Stimulated activated naive CD8-positive, alpha-beta T cell treated with anti-CD3 and anti-CD28 coated beads, Interleukin-15, amount 100 ng/mL, for 72 hours (primary cell): Measurements from ENCODE around the gene CXCL1.
"Not testable (repeated sequence)": the region's sequence is repeated elsewhere in the genome, so short reads cannot be mapped to it uniquely, and the experiment has no call there.

Experiments used
- ATAC-seq: fragments of 150-1000 bp; cut with Tn5 transposase; 2 replicates; pipeline ENCODE4 v1.10.0; 2021; ENCODE audit warnings: mild to moderate bottlenecking, moderate library complexity
- DNase-seq, 2 donors: peaks; one replicate each; pipeline ENCODE4 v3.0.0; 2021 to 2022
- H3K27ac Mint-ChIP-seq, 2 donors: one replicate each; pipeline ENCODE4 v1.8.0; 2022; ENCODE audit warnings: mild to moderate bottlenecking in 2 of 2, mixed read lengths in 2 of 2, moderate library complexity in 2 of 2
- H3K27me3 Mint-ChIP-seq: one replicate; pipeline ENCODE4 v1.8.0; 2022; ENCODE audit warnings: mixed read lengths
- H3K4me1 Mint-ChIP-seq: one replicate; pipeline ENCODE4 v1.8.0; 2022; ENCODE audit warnings: mild to moderate bottlenecking, mixed read lengths
- H3K4me3 Mint-ChIP-seq, 2 donors: one replicate each; pipeline ENCODE4 v1.8.0; 2022; ENCODE audit warnings: mild to moderate bottlenecking in 2 of 2, mixed read lengths in 2 of 2, moderate library complexity in 1 of 2
- H3K9me3 Mint-ChIP-seq, 2 donors: one replicate each; pipeline ENCODE4 v1.8.0; 2022; ENCODE audit warnings: mixed read lengths in 2 of 2

Gene CXCL1

GRCh38 chr4:73891739-73892405 lies 22.7 kb downstream of the CXCL1 start:
- Mint-ChIP-seq H3K27me3 (no peaks in the 10 kb centered on the region), H3K27ac (no peak overlapping the region), H3K4me3 (no peak overlapping the region)

GRCh38 chr4:73892966-73893365 lies 23.8 kb downstream of the CXCL1 start:
- Mint-ChIP-seq H3K4me1 (no peaks in the 10 kb centered on the region), H3K9me3 (no peaks in the 10 kb centered on the region), H3K4me3 (no peak overlapping the region), H3K27ac (no peak overlapping the region), H3K27me3 (no peaks in the 10 kb centered on the region)
- ATAC-seq, result no peak
- DNase-seq, result no peak

More at GRCh38 chr4:73891739-73892405, 22.7 kb downstream of the CXCL1 start:
- Mint-ChIP-seq H3K9me3 (no peaks in the 10 kb centered on the region), H3K4me1 (no peaks in the 10 kb centered on the region)
- ATAC-seq (no peak), DNase-seq (no peak)

DNA sequence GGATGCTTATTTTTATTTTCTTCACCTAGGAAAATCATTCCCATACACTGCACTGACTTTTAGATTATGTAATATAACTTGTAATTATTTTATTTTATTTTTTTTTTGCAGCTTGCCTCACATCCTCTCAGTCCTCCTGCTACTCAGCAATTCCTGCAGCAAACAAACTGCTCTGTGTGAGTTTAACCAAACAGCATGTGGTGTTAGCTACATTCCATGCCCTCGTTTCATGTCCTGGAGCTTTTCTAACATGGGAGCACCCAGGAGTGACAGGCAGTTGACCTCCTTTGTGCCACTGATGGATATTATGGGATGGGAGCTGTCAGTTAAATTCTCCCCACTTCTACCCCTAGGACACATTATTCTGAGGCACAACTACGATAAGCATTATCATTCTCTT lies 24.8 kb downstream of the CXCL1 start:
- no peaks in the 10 kb centered on the region for H3K27me3 Mint-ChIP-seq
- H3K4me3 Mint-ChIP-seq, result no peak overlapping the region
- H3K9me3 Mint-ChIP-seq, result no peaks in the 10 kb centered on the region
- ATAC-seq (no peak), DNase-seq (no peak)
- no peak overlapping the region for H3K27ac Mint-ChIP-seq
- H3K4me1 Mint-ChIP-seq, result no peaks in the 10 kb centered on the region

- DNase-seq (no peak), ATAC-seq (no peak)
- Mint-ChIP-seq H3K27ac (no peak overlapping the region), H3K27me3 (no peaks in the 10 kb centered on the region), H3K9me3 (no peaks in the 10 kb centered on the region), H3K4me1 (no peaks in the 10 kb centered on the region), H3K4me3 (no peak overlapping the region)
These were observed 26.3 kb downstream of the CXCL1 start for GRCh38 chr4:73895201-73896175.

DNA sequence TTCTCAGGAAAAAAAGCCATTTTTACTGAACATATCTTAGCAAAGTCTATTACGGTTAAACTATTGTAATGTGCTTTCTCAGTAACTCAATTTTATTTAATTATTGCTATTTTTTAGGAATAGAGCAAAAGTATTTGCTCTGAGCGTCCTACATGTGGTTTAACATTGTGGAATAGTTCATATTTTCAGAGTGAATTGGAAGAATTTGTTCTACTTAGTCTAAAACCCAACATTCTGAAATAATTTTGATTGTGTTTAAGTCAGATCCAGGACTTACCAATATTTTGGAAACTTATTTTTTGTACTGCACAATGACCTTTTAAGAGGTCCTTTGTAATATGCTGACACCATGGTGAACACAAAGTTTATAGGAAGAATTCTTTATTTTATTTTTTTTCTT lies 27.2 kb downstream of the CXCL1 start:
- DNase-seq (no peak), ATAC-seq (no peak)
- no peaks in the 10 kb centered on the region for H3K9me3 Mint-ChIP-seq
- H3K27me3 Mint-ChIP-seq, result no peaks in the 10 kb centered on the region
- H3K4me1 Mint-ChIP-seq, result no peaks in the 10 kb centered on the region
- H3K4me3 Mint-ChIP-seq, result no peak overlapping the region
- no peak overlapping the region for H3K27ac Mint-ChIP-seq

- Mint-ChIP-seq H3K4me3 (no peak overlapping the region), H3K4me1 (no peaks in the 10 kb centered on the region), H3K27me3 (no peaks in the 10 kb centered on the region), H3K9me3 (no peaks in the 10 kb centered on the region), H3K27ac (no peak overlapping the region)
- no peak for DNase-seq
- no peak for ATAC-seq
These were observed 28.4 kb downstream of the CXCL1 start for GRCh38 chr4:73897380-73898136.

DNA sequence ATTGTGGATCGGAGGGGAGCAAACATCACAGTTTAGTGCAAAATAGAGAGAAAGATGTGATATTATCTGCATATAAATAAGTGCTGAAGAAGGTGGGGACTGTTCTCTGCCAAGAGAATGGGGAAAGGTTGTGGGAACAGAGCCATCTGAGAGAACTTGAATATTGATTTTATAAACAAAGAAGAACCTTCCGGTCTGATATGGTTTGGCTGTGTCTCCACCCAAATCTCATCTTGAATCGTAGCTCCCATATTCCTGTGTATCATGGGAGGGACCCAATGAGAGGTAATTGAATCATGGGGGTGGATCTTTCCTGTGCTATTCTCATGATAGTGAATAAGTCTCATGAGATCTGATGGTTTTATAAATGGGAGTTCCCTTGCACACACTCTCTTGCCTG lies 30.1 kb downstream of the CXCL1 start:
- H3K4me1 Mint-ChIP-seq, ATAC-seq, H3K27ac Mint-ChIP-seq, H3K9me3 Mint-ChIP-seq, H3K4me3 Mint-ChIP-seq, DNase-seq, H3K27me3 Mint-ChIP-seq: not testable (repeated sequence)

DNA sequence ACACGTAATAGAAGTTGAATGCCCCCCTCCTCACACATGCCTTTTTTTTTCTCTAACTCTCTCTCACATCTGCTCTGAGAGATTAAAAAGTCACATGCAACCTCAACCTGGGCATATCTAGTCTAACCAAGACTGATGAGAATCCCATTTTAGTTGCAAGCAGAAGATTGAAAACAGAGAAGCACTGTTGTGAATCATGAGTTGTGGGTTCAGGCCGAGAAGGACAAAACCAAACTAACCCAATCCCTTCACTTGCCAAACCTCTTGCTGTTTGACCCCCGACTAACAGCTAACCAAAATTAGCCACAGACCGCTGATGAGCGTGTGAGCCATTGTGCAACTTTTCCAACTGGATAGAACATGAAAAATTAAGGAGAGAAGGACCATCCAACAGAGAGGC lies 31.8 kb downstream of the CXCL1 start:
- ATAC-seq (no peak), DNase-seq (no peak)
- no peak overlapping the region for H3K4me3 Mint-ChIP-seq
- no peaks in the 10 kb centered on the region for H3K4me1 Mint-ChIP-seq
- H3K9me3 Mint-ChIP-seq, result no peaks in the 10 kb centered on the region
- H3K27ac Mint-ChIP-seq, result no peak overlapping the region
- no peaks in the 10 kb centered on the region for H3K27me3 Mint-ChIP-seq

DNA sequence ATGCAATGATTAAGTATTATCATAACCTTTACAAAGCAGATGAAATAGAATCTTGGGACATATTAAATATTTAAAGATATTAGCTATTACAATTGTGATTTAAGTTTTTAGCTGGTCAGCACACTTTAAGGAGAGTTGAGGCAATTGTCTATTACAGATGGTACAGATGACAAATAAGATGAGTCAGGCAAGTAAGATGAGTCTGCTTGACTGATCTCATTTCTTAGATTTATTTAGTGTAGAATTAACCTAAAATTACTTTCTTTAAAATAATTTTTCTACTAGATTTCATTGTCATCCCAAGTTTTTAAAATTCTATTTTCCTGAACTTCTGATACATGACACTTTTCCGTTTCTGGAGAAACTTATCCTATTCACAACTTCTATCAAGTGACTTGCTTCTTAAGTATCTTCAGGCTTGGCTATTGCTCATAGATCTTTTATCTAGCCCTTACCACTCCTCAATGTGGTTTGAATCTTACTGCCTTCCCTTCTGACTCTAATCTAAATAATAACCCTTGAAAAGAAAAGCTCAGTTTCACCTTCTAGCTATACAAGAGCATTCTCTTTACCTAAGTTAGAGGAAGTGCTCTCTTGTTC lies 32.9 kb downstream of the CXCL1 start:
- Mint-ChIP-seq H3K9me3 (peaks cover 0 to 3% of the 10 kb centered on the region in 2 donors), H3K27ac (no peak overlapping the region), H3K27me3 (no peaks in the 10 kb centered on the region), H3K4me1 (no peaks in the 10 kb centered on the region), H3K4me3 (no peak overlapping the region)
- DNase-seq, result no peak
- no peak for ATAC-seq

GRCh38 chr4:73902817-73903547 lies 33.8 kb downstream of the CXCL1 start:
- no peaks in the 10 kb centered on the region for H3K4me1 Mint-ChIP-seq
- DNase-seq (no peak), ATAC-seq (no peak)
- H3K27ac Mint-ChIP-seq, result no peak overlapping the region
- no peaks in the 10 kb centered on the region for H3K27me3 Mint-ChIP-seq
- H3K4me3 Mint-ChIP-seq, result no peak overlapping the region
- H3K9me3 Mint-ChIP-seq, result peaks cover 0 to 10% of the 10 kb centered on the region in 2 donors

DNA sequence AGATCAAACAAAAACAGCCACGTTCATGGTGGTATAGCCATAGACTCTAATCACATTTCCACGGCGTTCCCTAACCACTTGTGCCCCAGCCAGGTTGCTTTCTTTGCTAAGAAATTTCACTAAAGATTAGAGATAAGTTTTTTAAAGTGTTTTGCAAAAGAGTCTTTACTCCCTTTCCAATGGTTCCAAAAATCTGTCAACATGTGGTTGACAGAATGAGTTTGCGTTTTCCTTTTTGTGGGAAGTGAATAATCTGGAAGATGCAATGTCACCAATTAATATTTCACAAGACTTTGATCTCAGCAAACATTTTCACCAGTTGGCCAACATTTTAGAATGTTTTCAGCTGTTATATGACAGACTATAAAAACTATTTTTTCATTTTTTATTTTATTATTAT lies 35.3 kb downstream of the CXCL1 start:
- H3K4me1 Mint-ChIP-seq, result no peaks in the 10 kb centered on the region
- peaks cover 0 to 10% of the 10 kb centered on the region in 2 donors for H3K9me3 Mint-ChIP-seq
- DNase-seq, result no peak
- H3K27ac Mint-ChIP-seq, result no peak overlapping the region
- no peaks in the 10 kb centered on the region for H3K27me3 Mint-ChIP-seq
- ATAC-seq, result no peak
- no peak overlapping the region for H3K4me3 Mint-ChIP-seq

GRCh38 chr4:73908965-73909364 lies 39.8 kb downstream of the CXCL1 start:
- Mint-ChIP-seq H3K4me3 (no peak overlapping the region), H3K27ac (no peak overlapping the region), H3K9me3 (peaks cover 0 to 10% of the 10 kb centered on the region in 2 donors), H3K4me1 (no peaks in the 10 kb centered on the region), H3K27me3 (no peaks in the 10 kb centered on the region)
- ATAC-seq, result no peak
- no peak for DNase-seq

DNA sequence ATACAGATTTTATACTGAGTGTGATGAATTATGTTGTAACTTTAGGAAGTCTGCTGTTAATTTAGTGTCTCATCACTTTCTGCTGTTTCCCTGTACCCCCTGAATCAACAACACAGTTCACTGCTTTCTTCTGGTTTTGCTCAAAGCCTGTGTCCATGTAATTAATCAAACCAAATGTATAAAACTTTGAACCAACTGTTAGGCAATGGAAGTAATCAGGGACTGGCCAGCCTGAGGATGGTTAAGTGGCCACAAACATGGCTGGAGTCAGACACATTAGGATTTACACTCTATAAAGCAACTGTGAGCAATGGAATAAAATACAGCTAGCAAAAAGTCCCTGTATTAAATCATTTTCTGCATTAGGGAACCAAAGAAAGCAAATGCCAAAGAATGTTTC lies 42.6 kb downstream of the CXCL1 start:
- Mint-ChIP-seq H3K4me3 (no peak overlapping the region), H3K4me1 (no peaks in the 10 kb centered on the region), H3K27me3 (no peaks in the 10 kb centered on the region), H3K27ac (no peak overlapping the region), H3K9me3 (peaks cover 0 to 10% of the 10 kb centered on the region in 2 donors)
- DNase-seq (no peak), ATAC-seq (no peak)

- Mint-ChIP-seq H3K9me3 (peaks cover 0 to 7% of the 10 kb centered on the region in 2 donors), H3K4me1 (no peaks in the 10 kb centered on the region), H3K27ac (no peak overlapping the region), H3K4me3 (no peak overlapping the region), H3K27me3 (no peaks in the 10 kb centered on the region)
- ATAC-seq, result no peak
- no peak for DNase-seq
These were observed 43.0 kb downstream of the CXCL1 start for GRCh38 chr4:73912191-73912590.

DNA sequence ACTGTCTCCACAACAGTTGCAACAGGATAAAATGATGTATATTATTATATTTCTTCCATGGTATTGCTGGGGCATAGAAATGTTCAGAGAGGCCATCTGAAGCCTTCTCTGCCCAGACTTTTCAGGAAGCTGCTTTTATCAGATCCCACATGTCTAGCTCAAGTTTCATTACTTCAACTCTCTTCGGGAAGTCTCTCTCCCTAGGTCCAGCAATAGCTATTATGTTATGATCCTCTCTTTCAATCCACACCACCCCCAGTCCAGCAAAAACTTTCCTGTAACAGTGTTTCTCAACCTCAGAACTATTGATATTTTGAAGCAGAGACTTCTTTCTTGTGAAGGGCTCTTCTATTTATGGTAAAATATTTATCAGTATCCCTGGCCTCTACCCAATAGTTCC lies 44.9 kb downstream of the CXCL1 start:
- DNase-seq (no peak), ATAC-seq (no peak)
- H3K9me3 Mint-ChIP-seq, result peaks cover 0 to 4% of the 10 kb centered on the region in 2 donors
- no peaks in the 10 kb centered on the region for H3K4me1 Mint-ChIP-seq
- H3K27me3 Mint-ChIP-seq, result no peaks in the 10 kb centered on the region
- H3K27ac Mint-ChIP-seq, result no peak overlapping the region
- no peak overlapping the region for H3K4me3 Mint-ChIP-seq
